NCI-H1417 (cell line): ENCODE measurements around the gene DDX5.
"Not testable (repeated sequence)": the region's sequence is repeated elsewhere in the genome, so short reads cannot be mapped to it uniquely, and the experiment has no call there.

Experiments
- DNase-seq, 3 experiments: peaks; one replicate each; lab custom pipeline; 2025; lab: John Stamatoyannopoulos, UW

Gene DDX5

GRCh38 chr17:64492481-64493109 is 13.5 kb downstream of the DDX5 start:
- DNase-seq = no peak

- DNase-seq = no peak
Measured at GRCh38 chr17:64491994-64492393, 14.1 kb downstream of the DDX5 start.

- peak in 1 of 3 experiments; percentile 24 for DNase-seq
Measured at GRCh38 chr17:64491034-64491860, 14.8 kb downstream of the DDX5 start.

GRCh38 chr17:64488301-64488700 is 17.8 kb downstream of the DDX5 start:
- no peak for DNase-seq

GRCh38 chr17:64484380-64484779 is 21.7 kb downstream of the DDX5 start:
- DNase-seq = no peak

GRCh38 chr17:64480951-64481350 is 25.1 kb downstream of the DDX5 start:
- DNase-seq = no peak

- DNase-seq = no peak
Measured at GRCh38 chr17:64477849-64478248, 28.2 kb downstream of the DDX5 start.

- DNase-seq = no peak
Measured at GRCh38 chr17:64472564-64472963, 33.5 kb downstream of the DDX5 start.

GRCh38 chr17:64471440-64471839 is 34.6 kb downstream of the DDX5 start:
- no peak for DNase-seq

GRCh38 chr17:64470625-64471024 is 35.5 kb downstream of the DDX5 start:
- no peak for DNase-seq

- DNase-seq = not testable (repeated sequence)
Measured at GRCh38 chr17:64466834-64467233, 39.3 kb downstream of the DDX5 start.

- DNase-seq = no peak
Measured at GRCh38 chr17:64466019-64466735, 39.9 kb downstream of the DDX5 start.

- no peak for DNase-seq
Measured at GRCh38 chr17:64461788-64462187, 44.3 kb downstream of the DDX5 start.

GRCh38 chr17:64460955-64461354 is 45.1 kb downstream of the DDX5 start:
- no peak for DNase-seq

- not testable (repeated sequence) for DNase-seq
Measured at GRCh38 chr17:64459818-64460217, 46.3 kb downstream of the DDX5 start.

- no peak for DNase-seq
Measured at GRCh38 chr17:64459284-64459747, 46.8 kb downstream of the DDX5 start.

GRCh38 chr17:64458756-64459155 is 47.3 kb downstream of the DDX5 start:
- DNase-seq = no peak

GRCh38 chr17:64457156-64457555 is 48.9 kb downstream of the DDX5 start:
- DNase-seq = no peak

- DNase-seq = no peak
Measured at GRCh38 chr17:64455993-64456885, 49.9 kb downstream of the DDX5 start.

- DNase-seq = no peak
Measured at GRCh38 chr17:64449545-64449944, 56.5 kb downstream of the DDX5 start.

GRCh38 chr17:64448665-64449512 is 57.2 kb downstream of the DDX5 start, which contains the start of gene MILR1:
TSS of gene MILR1 (plus strand) at chr17:64449115. CDS start at chr17:64449169, 54 bp downstream.
- no peak for DNase-seq
